Skeletal muscle satellite cell (primary cell): ENCODE data around the gene SPTLC2.
A peak's percentile ranks its signal among the peaks of the same experiment; 100 is the strongest.

Experiments
- H3K27me3 ChIP-seq: 2 replicates; pipeline ENCODE4 v1.7.0; 2013; ENCODE audit warnings: low read length; ENCODE audit not compliant: control insufficient read depth, insufficient read depth
- H3K36me3 ChIP-seq: 2 replicates; pipeline ENCODE4 v1.7.0; 2013; ENCODE audit warnings: mild to moderate bottlenecking, control low read depth, low read length; ENCODE audit not compliant: insufficient read depth
- H3K4me1 ChIP-seq: 2 replicates; pipeline ENCODE4 v1.7.0; 2013; ENCODE audit warnings: low read length; ENCODE audit not compliant: control insufficient read depth, insufficient read depth
- H3K4me2 ChIP-seq: 2 replicates; pipeline ENCODE4 v1.7.0; 2013; ENCODE audit warnings: mild to moderate bottlenecking, low read length
- H3K4me3 ChIP-seq: 2 replicates; pipeline ENCODE4 v1.7.0; 2013; ENCODE audit warnings: low read length
- H3K9ac ChIP-seq: 2 replicates; pipeline ENCODE4 v1.7.0; 2013; ENCODE audit warnings: mild to moderate bottlenecking, low read depth, low read length, moderate library complexity
- H3K9me3 ChIP-seq: replicated peaks from 2 replicates; pipeline ENCODE4 v1.7.0; 2013; ENCODE audit warnings: mild to moderate bottlenecking, control low read depth, low read length

Gene SPTLC2

GRCh38 chr14:77516126-77516525 lies 100.3 kb downstream of the SPTLC2 start:
- Histone ChIP-seq H3K27me3 (no peaks in the 10 kb centered on the region), H3K36me3 (peaks cover 53% of the 10 kb centered on the region), H3K9me3 (no peaks in the 10 kb centered on the region), H3K9ac (no peak overlapping the region), H3K4me1 (no peaks in the 10 kb centered on the region), H3K4me3 (no peak overlapping the region), H3K4me2 (no peak overlapping the region)

- Histone ChIP-seq H3K9ac (no peak overlapping the region), H3K4me2 (no peak overlapping the region), H3K27me3 (no peaks in the 10 kb centered on the region), H3K9me3 (no peaks in the 10 kb centered on the region), H3K36me3 (peaks cover 45% of the 10 kb centered on the region), H3K4me1 (no peaks in the 10 kb centered on the region), H3K4me3 (no peak overlapping the region)
Measured at GRCh38 chr14:77511486-77512162, 104.8 kb downstream of the SPTLC2 start.

DNA sequence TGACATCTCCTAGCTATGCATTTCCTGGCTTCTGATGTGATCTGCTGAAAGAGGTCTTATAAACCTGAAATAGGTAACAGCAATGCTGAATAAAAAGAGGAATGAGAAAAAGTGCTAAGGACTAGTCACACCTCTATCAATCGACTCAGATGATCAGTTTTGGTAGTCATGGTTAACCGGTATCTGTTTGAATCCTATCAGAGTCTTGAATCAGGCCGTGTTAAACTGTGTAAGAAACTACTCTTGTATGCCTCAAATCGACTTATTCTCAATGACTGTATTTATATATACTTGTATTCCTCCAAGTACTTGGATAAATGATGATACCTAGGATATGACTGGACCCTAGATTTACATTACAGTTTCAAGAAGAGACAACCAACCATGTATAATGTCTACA lies 107.1 kb downstream of the SPTLC2 start:
- Histone ChIP-seq H3K27me3 (no peaks in the 10 kb centered on the region), H3K9me3 (no peaks in the 10 kb centered on the region), H3K36me3 (peaks cover 44% of the 10 kb centered on the region), H3K4me3 (no peak overlapping the region), H3K4me1 (no peaks in the 10 kb centered on the region), H3K4me2 (no peak overlapping the region), H3K9ac (no peak overlapping the region)

- Histone ChIP-seq H3K4me2 (no peak overlapping the region), H3K36me3 (peaks cover 44% of the 10 kb centered on the region), H3K4me1 (no peaks in the 10 kb centered on the region), H3K9me3 (no peaks in the 10 kb centered on the region), H3K4me3 (no peak overlapping the region), H3K9ac (no peak overlapping the region), H3K27me3 (no peaks in the 10 kb centered on the region)
Measured at GRCh38 chr14:77508876-77509275, 107.6 kb downstream of the SPTLC2 start.

GRCh38 chr14:77508249-77508648 lies 108.2 kb downstream of the SPTLC2 start:
- Histone ChIP-seq H3K4me1 (no peaks in the 10 kb centered on the region), H3K4me3 (no peak overlapping the region), H3K36me3 (peaks cover 44% of the 10 kb centered on the region), H3K9ac (no peak overlapping the region), H3K27me3 (no peaks in the 10 kb centered on the region), H3K9me3 (no peaks in the 10 kb centered on the region), H3K4me2 (no peak overlapping the region)

GRCh38 chr14:77507762-77508161 lies 108.7 kb downstream of the SPTLC2 start:
- Histone ChIP-seq H3K4me3 (no peak overlapping the region), H3K4me1 (no peaks in the 10 kb centered on the region), H3K36me3 (peaks cover 44% of the 10 kb centered on the region)

GRCh38 chr14:77505031-77505430 lies 111.4 kb downstream of the SPTLC2 start:
- Histone ChIP-seq H3K9me3 (no peaks in the 10 kb centered on the region), H3K9ac (no peak overlapping the region), H3K27me3 (peaks cover 4% of the 10 kb centered on the region), H3K36me3 (peaks cover 20% of the 10 kb centered on the region), H3K4me2 (no peak overlapping the region), H3K4me1 (no peaks in the 10 kb centered on the region), H3K4me3 (no peak overlapping the region)

More at GRCh38 chr14:77507762-77508161, 108.7 kb downstream of the SPTLC2 start:
- Histone ChIP-seq H3K27me3 (no peaks in the 10 kb centered on the region), H3K4me2 (no peak overlapping the region), H3K9me3 (no peaks in the 10 kb centered on the region), H3K9ac (no peak overlapping the region)

DNA sequence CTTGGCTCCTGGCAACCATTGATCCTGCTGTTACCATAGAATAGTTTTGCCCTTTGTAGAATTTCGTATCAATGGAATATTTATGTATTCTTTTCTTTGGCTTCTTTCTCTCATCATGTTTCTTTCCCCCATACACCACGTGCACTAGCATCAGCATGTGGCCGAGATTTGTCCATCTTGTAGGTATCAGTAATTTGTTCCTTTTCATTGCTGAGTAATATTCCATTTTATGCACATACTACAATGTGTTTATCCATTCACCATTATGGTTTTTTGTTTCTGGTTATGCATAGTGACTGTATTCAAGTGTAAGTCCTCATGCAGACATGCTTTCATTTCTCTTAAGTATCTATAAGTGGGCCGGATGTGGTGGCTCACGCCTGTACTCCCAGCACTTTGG lies 113.3 kb downstream of the SPTLC2 start:
- Histone ChIP-seq H3K9me3 (no peaks in the 10 kb centered on the region), H3K4me1 (peaks cover 10% of the 10 kb centered on the region), H3K36me3 (peaks cover 12% of the 10 kb centered on the region), H3K4me3 (no peak overlapping the region), H3K27me3 (peaks cover 21% of the 10 kb centered on the region), H3K4me2 (no peak overlapping the region), H3K9ac (no peak overlapping the region)

DNA sequence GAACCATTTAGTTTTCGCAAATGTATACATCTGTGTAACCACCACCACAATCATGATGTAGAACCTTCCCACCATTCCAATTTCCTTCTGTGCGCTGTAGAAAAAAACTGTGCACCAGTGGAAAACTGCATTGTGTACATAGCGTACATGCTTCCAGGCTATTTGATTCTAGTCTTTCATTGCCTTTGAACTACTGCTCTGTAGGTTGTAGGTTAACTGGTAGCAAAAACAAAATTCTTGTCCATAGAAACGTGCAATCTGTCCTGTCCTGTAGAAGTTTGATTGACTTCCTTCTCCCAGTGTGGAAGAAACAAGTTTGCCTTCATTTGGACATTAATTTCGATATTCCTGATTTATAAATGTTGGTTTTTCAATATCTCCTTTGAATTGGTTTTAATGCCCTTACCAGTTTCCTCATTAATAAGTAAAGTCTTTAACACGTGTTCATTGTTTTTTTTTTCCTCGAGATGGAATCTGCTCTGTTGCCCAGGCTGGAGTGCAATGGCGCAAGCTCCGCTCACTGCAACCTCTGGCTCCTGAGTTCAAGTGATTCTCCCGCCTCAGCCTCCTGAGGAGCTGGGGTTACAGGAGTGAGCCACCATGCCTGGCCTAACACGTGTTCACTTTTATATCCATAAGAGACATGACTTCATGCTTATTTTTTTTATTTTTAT lies 114.2 kb downstream of the SPTLC2 start:
- peaks cover 12% of the 10 kb centered on the region for H3K36me3 ChIP-seq
- H3K4me2 ChIP-seq = no peak overlapping the region
- H3K9ac ChIP-seq = no peak overlapping the region
- peaks cover 14% of the 10 kb centered on the region for H3K4me1 ChIP-seq
- H3K27me3 ChIP-seq = peaks cover 26% of the 10 kb centered on the region
- H3K4me3 ChIP-seq = no peak overlapping the region
- H3K9me3 ChIP-seq = no peaks in the 10 kb centered on the region

- no peak overlapping the region for H3K9ac ChIP-seq
- H3K36me3 ChIP-seq = no peaks in the 10 kb centered on the region
- H3K4me3 ChIP-seq = peak overlapping the region; percentile 70
- peaks cover 14% of the 10 kb centered on the region for H3K4me1 ChIP-seq
- H3K9me3 ChIP-seq = no peaks in the 10 kb centered on the region
- peaks cover 26% of the 10 kb centered on the region for H3K27me3 ChIP-seq
- H3K4me2 ChIP-seq = peak overlapping the region; percentile 93
Measured at GRCh38 chr14:77498984-77499527, 117.4 kb downstream of the SPTLC2 start.

- Histone ChIP-seq H3K36me3 (no peaks in the 10 kb centered on the region), H3K4me3 (peak within 1 kb of the TSS; percentile 70), H3K27me3 (peaks cover 26% of the 10 kb centered on the region), H3K9me3 (no peaks in the 10 kb centered on the region), H3K4me1 (peaks cover 14% of the 10 kb centered on the region), H3K9ac (no peak within 1 kb of the TSS), H3K4me2 (peak within 1 kb of the TSS; percentile 93)
Measured at GRCh38 chr14:77498120-77498979, 118.1 kb downstream of the SPTLC2 start, which contains the start of gene ISM2. TSS of gene ISM2 (minus strand) at chr14:77498816. CDS start at chr14:77498793, 23 bp downstream.
